ENCODE data around the gene ANKRD44.
A peak's percentile ranks its signal among the peaks of the same experiment; 100 is the strongest.

ANKRD44 gene

GRCh38 chr2:197204519-197205250 is 105.9 kb downstream of the ANKRD44 start:
- DNase-seq: no peak

- DNase-seq: no peak
Measured at GRCh38 chr2:197201874-197202273, 108.7 kb downstream of the ANKRD44 start.

- DNase-seq: no peak
Measured at GRCh38 chr2:197200762-197201058, 109.9 kb downstream of the ANKRD44 start.

GRCh38 chr2:197200051-197200761 is 110.4 kb downstream of the ANKRD44 start:
- no peak for DNase-seq

- DNase-seq: peak; percentile 94
Measured at GRCh38 chr2:197198890-197199289, 111.7 kb downstream of the ANKRD44 start.

GRCh38 chr2:197197895-197198311 is 112.7 kb downstream of the ANKRD44 start:
- peak; percentile 49 for DNase-seq

GRCh38 chr2:197196541-197197180 is 113.9 kb downstream of the ANKRD44 start:
- peak; percentile 54 for DNase-seq

- DNase-seq: no peak
Measured at GRCh38 chr2:197195518-197195917, 115.1 kb downstream of the ANKRD44 start.

GRCh38 chr2:197191940-197192322 is 118.6 kb downstream of the ANKRD44 start:
- DNase-seq: peak; percentile 87

GRCh38 chr2:197191177-197191939 is 119.2 kb downstream of the ANKRD44 start:
- DNase-seq: peak; percentile 81

GRCh38 chr2:197190100-197190432 is 120.5 kb downstream of the ANKRD44 start:
- DNase-seq: no peak

- DNase-seq: no peak
Measured at GRCh38 chr2:197189426-197190099, 121.0 kb downstream of the ANKRD44 start.

- DNase-seq: no peak
Measured at GRCh38 chr2:197185676-197186075, 124.9 kb downstream of the ANKRD44 start.

GRCh38 chr2:197184959-197185586 is 125.5 kb downstream of the ANKRD44 start:
- no peak for DNase-seq

- no peak for DNase-seq
Measured at GRCh38 chr2:197183355-197183754, 127.2 kb downstream of the ANKRD44 start.

- DNase-seq: no peak
Measured at GRCh38 chr2:197182668-197183067, 127.9 kb downstream of the ANKRD44 start.

GRCh38 chr2:197181491-197181890 is 129.1 kb downstream of the ANKRD44 start:
- no peak for DNase-seq

GRCh38 chr2:197179744-197180498 is 130.7 kb downstream of the ANKRD44 start:
- DNase-seq: no peak

- DNase-seq: no peak
Measured at GRCh38 chr2:197176522-197176921, 134.1 kb downstream of the ANKRD44 start.

GRCh38 chr2:197174539-197175094 is 136.0 kb downstream of the ANKRD44 start:
- no peak for DNase-seq

GRCh38 chr2:197171582-197171981 is 139.0 kb downstream of the ANKRD44 start:
- DNase-seq: no peak
